NT2/D1 (cell line): Measurements from ENCODE around the gene RNF32.

ENCODE experiments used
- DNase-seq: peaks from one replicate; pipeline ENCODE4 v3.0.0-alpha.2; 2011; ENCODE audit warnings: low read depth, low spot score
- H3K27me3 ChIP-seq: 2 replicates; pipeline ENCODE4 v1.6.0; 2011; ENCODE audit warnings: mild to moderate bottlenecking; ENCODE audit not compliant: insufficient read length, insufficient read depth
- H3K36me3 ChIP-seq: 2 replicates; pipeline ENCODE4 v1.6.1; 2011; ENCODE audit warnings: mild to moderate bottlenecking, low read length, mixed read lengths; ENCODE audit not compliant: insufficient read depth, insufficient read length
- H3K4me1 ChIP-seq: 2 replicates; pipeline ENCODE4 v1.5.1; 2011; ENCODE audit not compliant: insufficient read depth, insufficient read length
- H3K4me3 ChIP-seq: 2 replicates; pipeline ENCODE4 v1.5.1; 2011; ENCODE audit warnings: low read depth; ENCODE audit not compliant: insufficient read length
- H3K9ac ChIP-seq: 2 replicates; pipeline ENCODE4 v1.6.0; 2011; ENCODE audit warnings: low read depth; ENCODE audit not compliant: insufficient read length
- H3K9me3 ChIP-seq: 2 replicates; pipeline ENCODE4 v1.5.1; 2011; ENCODE audit warnings: mild to moderate bottlenecking, low read length; ENCODE audit not compliant: insufficient read depth
- SUZ12 ChIP-seq: IDR thresholded peaks from 2 replicates; pipeline ENCODE4 v1.6.1; 2011; ENCODE audit not compliant: insufficient read length, insufficient read depth; ENCODE audit errors: extremely low read depth
- YY1 ChIP-seq: IDR thresholded peaks from 2 replicates; pipeline ENCODE4 v1.6.1; 2011; ENCODE audit not compliant: insufficient read length, insufficient read depth
- ZNF274 ChIP-seq: IDR thresholded peaks from 2 replicates; pipeline ENCODE4 v1.6.1; 2011; ENCODE audit warnings: mild to moderate bottlenecking, low read depth, low read length

RNF32 gene

GRCh38 chr7:156669035-156669828, 28.7 kb downstream of the RNF32 start:
- Histone ChIP-seq H3K36me3 (peaks cover 13% of the 10 kb centered on the region), H3K4me1 (peaks cover 4% of the 10 kb centered on the region), H3K4me3 (no peak overlapping the region), H3K9ac (no peak overlapping the region), H3K27me3 (no peaks in the 10 kb centered on the region), H3K9me3 (no peaks in the 10 kb centered on the region; the same call in 1 of the 2 replicates)
- no peak for DNase-seq
- no peak for TF ChIP-seq YY1
- no peak for TF ChIP-seq ZNF274
- no peak for TF ChIP-seq SUZ12

DNA sequence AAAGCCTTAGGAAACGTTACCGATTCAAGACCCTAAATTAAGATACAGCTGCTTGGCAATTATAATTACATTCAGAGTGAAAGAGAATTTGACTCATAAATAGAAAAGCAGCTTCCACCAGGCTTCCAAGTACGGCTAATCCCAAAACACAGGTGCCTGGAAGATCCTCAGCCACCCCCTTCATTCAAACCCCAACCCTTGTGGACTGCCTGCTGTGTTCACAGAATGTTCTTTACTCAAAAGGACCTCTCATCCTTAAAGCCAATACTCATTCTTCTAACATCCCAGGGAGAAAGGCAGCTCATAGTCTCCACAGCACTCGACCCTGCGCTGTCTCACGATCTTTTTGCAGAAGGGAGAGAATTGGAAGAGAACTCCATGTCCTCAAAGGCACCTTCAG, 32.9 kb downstream of the RNF32 start:
- peaks cover 4% of the 10 kb centered on the region for H3K4me1 ChIP-seq
- no peaks in the 10 kb centered on the region for H3K27me3 ChIP-seq
- H3K9ac ChIP-seq, result no peak overlapping the region

GRCh38 chr7:156673902-156674301, 33.3 kb downstream of the RNF32 start:
- DNase-seq, result no peak
- no peaks in the 10 kb centered on the region; the same call in 1 of the 2 replicates for H3K9me3 ChIP-seq
- peaks cover 4% of the 10 kb centered on the region for H3K4me1 ChIP-seq
- TF ChIP-seq SUZ12 (no peak), YY1 (no peak), ZNF274 (no peak)
- H3K27me3 ChIP-seq, result no peaks in the 10 kb centered on the region
- peaks cover 37% of the 10 kb centered on the region for H3K36me3 ChIP-seq
- no peak overlapping the region for H3K4me3 ChIP-seq
- H3K9ac ChIP-seq, result no peak overlapping the region

More for the DNA sequence above, 32.9 kb downstream of the RNF32 start:
- DNase-seq, result no peak
- Histone ChIP-seq H3K9me3 (no peaks in the 10 kb centered on the region; the same call in 1 of the 2 replicates), H3K4me3 (no peak overlapping the region), H3K36me3 (peaks cover 35% of the 10 kb centered on the region)
- no peak for TF ChIP-seq ZNF274

GRCh38 chr7:156675721-156676120, 35.1 kb downstream of the RNF32 start:
- TF ChIP-seq SUZ12, result no peak
- no peak for TF ChIP-seq YY1
- TF ChIP-seq ZNF274, result no peak
- H3K9me3 ChIP-seq, result no peaks in the 10 kb centered on the region
- H3K27me3 ChIP-seq, result no peaks in the 10 kb centered on the region
- peaks cover 38% of the 10 kb centered on the region for H3K36me3 ChIP-seq
- peaks cover 4% of the 10 kb centered on the region for H3K4me1 ChIP-seq
- no peak overlapping the region for H3K4me3 ChIP-seq
- no peak for DNase-seq
- no peak overlapping the region for H3K9ac ChIP-seq

DNA sequence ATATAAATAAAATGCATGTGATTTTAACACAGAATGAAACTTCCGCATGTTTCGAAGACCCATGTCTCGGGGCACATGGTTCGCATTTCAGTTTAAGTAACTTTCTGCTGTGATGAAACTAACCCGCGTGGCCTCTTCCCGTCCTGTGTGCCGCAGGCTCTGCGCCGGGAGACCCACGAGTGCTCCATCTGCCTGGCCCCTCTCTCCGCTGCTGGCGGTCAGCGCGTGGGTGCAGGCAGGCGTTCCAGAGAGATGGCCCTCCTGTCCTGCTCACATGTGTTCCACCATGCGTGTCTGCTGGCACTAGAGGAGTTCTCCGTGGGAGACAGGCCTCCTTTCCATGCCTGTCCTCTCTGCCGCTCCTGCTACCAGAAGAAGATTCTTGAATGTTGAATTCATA, 35.7 kb downstream of the RNF32 start:
- Histone ChIP-seq H3K9me3 (no peaks in the 10 kb centered on the region), H3K4me3 (no peak overlapping the region), H3K27me3 (no peaks in the 10 kb centered on the region), H3K4me1 (peaks cover 4% of the 10 kb centered on the region), H3K9ac (no peak overlapping the region), H3K36me3 (peaks cover 41% of the 10 kb centered on the region)
- no peak for TF ChIP-seq YY1
- no peak for TF ChIP-seq SUZ12
- TF ChIP-seq ZNF274, result no peak
- no peak for DNase-seq

GRCh38 chr7:156677374-156678054, 36.9 kb downstream of the RNF32 start:
- H3K27me3 ChIP-seq, result no peaks in the 10 kb centered on the region
- peaks cover 4% of the 10 kb centered on the region for H3K4me1 ChIP-seq
- no peaks in the 10 kb centered on the region for H3K9me3 ChIP-seq
- H3K9ac ChIP-seq, result no peak overlapping the region
- peaks cover 45% of the 10 kb centered on the region for H3K36me3 ChIP-seq
- H3K4me3 ChIP-seq, result no peak overlapping the region
- TF ChIP-seq SUZ12 (no peak), YY1 (no peak), ZNF274 (no peak)
- DNase-seq, result no peak

DNA sequence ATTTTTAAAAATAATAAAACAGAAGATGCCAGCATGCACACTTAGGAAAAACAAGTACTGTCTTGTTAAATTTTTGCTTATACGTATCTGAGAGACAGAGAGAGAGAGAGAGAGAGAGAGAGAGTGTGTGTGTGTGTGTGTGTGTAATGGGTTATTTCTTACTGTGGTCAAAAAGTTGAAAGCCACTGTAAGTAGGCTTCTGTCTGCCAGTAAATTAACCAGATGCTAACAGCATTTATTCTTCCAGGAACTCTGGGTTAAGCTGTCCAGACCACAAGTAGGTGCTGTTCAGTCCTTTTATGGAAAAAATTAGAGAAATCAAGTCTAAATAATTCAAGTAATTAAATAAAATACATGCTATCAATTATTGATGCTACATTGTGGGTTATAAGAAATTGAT, 39.7 kb downstream of the RNF32 start:
- H3K27me3 ChIP-seq, result no peaks in the 10 kb centered on the region
- peaks cover 50% of the 10 kb centered on the region for H3K36me3 ChIP-seq
- no peak for DNase-seq
- TF ChIP-seq ZNF274 (no peak), SUZ12 (no peak), YY1 (no peak)
- H3K4me1 ChIP-seq, result no peaks in the 10 kb centered on the region
- H3K9ac ChIP-seq, result no peak overlapping the region
- H3K4me3 ChIP-seq, result no peak overlapping the region
- no peaks in the 10 kb centered on the region for H3K9me3 ChIP-seq

DNA sequence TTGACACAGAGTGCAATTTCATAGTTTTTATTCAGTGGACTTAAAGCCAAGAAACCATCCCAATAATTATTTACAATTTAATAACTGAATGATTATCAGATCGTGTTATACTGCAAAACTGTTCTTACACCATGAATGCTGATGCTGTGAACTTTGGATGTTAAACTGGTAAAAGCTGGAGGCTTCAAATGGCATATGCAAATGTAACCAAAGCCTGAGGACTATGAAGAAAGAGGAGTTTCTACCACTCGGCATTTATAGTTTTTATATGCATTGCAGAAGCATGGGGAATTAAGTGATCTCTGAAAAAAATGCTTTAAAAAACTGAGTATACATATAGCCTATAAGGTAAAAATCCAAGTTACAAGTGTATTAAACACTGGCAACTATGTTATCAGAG, 42.4 kb downstream of the RNF32 start:
- peaks cover 31% of the 10 kb centered on the region for H3K36me3 ChIP-seq
- DNase-seq, result no peak
- no peak for TF ChIP-seq ZNF274
- no peak for TF ChIP-seq SUZ12
- no peak for TF ChIP-seq YY1

More for the DNA sequence above, 42.4 kb downstream of the RNF32 start:
- no peak overlapping the region for H3K4me3 ChIP-seq
- no peak overlapping the region for H3K9ac ChIP-seq
- H3K27me3 ChIP-seq, result no peaks in the 10 kb centered on the region
- no peaks in the 10 kb centered on the region for H3K4me1 ChIP-seq
- H3K9me3 ChIP-seq, result no peaks in the 10 kb centered on the region
